Measurements from ENCODE around the gene SREBF2.
"Not testable (repeated sequence)": the region's sequence is repeated elsewhere in the genome, so short reads cannot be mapped to it uniquely, and the experiment has no call there.

Gene SREBF2

DNA sequence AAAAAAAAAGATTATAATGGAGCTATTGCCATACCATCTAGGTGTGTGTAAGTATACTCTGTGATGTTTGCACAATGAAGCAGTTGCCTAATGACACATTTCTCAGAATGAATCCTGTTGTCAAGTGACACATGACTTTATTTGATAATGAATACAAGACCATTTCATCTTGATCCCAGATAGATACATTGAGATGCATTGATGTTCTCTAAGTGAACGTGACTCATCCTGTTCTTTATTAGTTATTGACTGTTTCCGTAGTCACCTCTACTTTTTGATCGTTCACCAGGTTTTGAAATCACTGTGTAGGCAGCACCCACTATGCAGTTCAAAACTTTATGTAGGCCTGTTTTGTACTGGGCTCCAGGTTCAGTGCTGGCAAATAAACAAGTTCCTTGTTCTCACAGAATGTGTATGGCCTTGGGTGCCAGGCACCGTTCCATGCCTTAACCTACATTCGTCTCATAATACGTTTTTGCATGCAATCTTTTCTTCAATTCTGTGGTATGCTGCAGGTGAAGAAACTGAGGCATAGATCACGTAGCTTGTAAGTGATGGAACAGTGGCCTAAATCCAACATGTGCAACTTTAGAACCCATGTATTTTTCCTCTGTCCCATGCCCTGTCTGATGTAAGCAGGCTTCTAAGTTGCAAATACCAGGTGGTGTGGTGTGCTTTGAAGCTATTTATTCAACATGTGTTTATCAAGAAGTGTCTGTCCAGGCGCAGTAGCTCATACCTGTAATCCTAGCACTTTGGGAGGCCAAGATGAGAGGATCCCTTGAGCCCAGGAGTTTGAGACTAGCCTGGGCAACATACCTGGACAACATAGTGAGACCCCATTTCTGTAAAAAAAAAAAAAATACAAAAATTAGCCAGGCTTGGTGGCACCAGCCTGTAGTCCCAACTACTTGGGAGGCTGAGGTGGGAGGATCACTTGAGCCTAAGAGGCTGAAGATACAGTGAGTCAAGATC, 10.4 kb downstream of the SREBF2 start:
- no peak for DNase-seq (ENCODE audit: low read depth in 2 of 2)

DNA sequence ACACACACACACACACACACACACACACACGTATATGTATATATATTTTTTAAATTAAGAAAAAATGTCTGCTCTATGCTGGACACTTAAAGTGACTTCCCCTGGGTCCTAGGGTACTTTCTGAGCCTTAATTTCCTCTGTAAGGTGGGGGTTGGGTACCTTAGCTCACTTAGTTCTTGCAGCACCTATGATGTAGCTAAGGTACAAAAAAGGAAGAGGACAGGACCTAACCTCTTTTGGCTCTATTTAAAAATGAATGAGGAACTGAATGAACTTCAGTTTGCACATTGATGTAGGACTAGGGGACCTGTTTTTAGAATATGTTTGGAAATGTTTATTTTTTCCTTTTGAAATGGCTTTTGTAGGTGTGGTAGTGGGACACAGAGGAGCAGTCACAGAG, 11.1 kb downstream of the SREBF2 start:
- no peak for DNase-seq (ENCODE audit: low read depth in 2 of 2)

DNA sequence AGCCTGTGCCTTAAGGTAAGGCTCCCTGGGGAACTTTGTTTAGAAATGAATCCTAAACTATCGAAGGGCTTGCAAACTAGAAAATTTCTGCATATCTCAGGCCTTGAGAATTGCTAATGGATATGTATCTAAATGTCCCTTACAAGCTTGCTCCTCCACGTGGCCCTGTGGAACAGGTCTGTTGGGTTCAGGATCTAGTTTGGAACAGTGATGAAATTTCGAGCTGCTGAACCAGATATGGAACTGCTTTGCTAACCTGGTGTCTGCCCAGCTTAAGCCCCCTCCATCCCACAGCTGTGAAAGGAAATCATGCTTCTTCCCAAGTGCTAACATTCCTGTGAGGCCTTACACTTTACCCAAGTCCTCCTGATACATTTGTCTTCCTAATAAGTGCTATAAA, 11.6 kb downstream of the SREBF2 start:
- no peak for DNase-seq (ENCODE audit: low read depth in 2 of 2)

DNA sequence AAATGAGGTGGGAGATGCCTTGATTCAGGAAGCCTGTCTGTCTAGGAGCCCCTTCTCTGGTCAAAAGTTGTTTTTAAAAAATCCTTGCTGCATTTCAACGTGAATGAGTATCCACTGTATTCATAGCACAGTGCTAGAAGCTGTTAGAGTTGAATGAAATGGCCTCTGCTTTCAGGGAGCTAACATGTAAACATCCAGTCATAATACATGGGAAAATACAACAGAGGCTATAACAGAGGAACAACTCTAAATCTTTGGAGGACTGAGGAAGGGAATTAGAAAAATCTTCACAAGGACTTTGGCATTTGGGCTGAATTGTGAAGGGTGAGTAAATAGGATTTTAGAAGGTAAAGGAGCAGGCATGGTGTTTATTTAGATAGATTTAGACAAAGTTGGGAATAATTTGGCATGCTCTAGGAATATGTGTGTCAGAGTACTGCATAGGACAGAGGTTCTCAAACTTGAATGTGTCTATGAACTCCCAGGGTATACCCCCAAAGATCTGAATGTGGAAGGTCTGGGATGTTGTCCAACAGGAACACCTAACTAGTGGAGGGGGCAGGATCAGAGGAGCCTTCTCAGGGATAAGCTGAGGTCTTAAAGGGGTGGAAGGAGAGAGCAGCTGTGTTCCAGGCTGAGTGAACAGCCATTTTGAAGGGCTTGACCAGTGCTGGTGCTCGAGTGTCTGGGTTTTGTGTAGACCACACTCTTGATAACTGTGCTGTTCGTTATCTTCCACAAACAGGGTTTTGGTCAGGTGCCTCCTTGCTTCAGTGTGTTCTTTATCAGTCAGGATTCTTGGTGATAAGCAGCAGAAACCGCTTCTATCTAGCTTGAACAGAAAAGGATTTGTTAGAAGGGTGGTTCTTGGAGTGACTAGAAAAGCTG, 12.7 kb downstream of the SREBF2 start:
- no peak for DNase-seq (ENCODE audit: low read depth in 2 of 2)

DNA sequence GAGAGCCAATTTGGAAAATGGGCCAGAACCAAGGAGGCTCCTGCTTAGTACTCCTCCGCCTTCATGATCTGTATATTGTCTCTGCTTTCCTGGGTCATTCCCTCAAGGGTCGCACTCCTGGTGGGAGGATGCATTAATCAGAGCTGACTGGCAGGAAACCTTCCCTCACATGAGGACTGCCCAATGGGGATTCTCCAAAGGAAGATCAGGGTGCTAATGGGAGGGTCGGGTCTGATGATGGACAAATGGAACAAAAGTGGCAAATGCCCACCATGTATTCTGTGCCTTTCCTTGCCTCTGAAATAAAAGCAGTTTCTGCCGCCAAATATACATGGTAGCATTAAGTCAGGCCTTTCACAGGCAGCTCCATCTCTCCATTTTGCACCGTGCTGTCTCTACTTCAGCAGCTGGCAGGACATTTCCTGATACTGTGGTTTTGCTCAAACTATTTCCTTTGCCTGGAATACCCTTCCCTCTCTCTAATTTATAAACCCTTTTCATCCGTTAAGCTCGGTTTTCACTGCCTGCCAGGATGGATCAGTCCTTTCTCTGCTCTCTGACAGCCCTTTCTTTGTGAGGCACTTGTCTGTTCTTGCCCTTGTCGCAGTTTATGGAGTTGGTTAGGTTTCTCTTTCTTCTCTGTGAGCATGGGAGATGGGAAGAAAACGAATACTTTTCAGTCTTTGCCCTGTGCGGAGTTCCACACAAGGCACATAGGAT, 13.5 kb downstream of the SREBF2 start:
- DNase-seq (ENCODE audit: low read depth in 2 of 2), result no peak

DNA sequence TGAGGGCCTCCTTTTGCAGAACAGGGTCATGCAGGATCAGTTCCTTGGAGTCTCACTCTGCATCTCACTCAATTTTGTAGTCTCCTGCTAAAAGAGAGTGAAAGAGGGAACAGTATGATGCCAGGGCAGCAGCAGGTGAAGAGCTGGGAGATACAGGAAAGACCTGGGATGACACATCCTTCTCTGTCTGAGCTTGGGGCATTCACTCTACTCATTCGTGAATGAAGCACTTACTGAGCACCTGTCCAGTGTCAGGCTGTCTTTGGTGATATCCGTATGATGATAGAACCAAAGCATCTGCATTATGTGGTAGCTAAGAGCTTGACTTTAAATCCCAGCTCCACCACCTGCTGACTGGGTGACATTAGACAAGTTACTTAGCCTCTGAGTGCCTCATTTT, 14.4 kb downstream of the SREBF2 start:
- DNase-seq (ENCODE audit: low read depth in 2 of 2), result no peak

DNA sequence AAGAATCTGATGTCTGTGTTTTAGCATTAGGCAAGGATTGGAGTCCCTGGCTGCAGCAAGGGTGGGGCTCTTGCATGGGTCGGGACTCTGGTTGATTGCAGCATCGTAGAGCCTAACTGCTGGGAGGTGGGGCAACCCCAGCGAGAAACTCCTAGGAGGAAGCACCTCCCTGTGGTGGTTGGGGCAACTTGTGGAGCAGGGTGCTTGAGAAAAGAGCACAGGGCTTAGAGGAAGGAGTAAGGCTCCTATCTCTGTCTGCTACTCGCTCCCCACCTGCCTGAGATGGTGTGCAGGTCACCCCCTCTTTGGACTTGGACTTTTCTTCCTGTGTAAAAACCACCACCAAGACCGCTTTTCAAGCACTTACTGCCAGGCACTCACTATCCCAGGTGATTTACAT, 15.6 kb downstream of the SREBF2 start:
- no peak for DNase-seq (ENCODE audit: low read depth in 2 of 2)

DNA sequence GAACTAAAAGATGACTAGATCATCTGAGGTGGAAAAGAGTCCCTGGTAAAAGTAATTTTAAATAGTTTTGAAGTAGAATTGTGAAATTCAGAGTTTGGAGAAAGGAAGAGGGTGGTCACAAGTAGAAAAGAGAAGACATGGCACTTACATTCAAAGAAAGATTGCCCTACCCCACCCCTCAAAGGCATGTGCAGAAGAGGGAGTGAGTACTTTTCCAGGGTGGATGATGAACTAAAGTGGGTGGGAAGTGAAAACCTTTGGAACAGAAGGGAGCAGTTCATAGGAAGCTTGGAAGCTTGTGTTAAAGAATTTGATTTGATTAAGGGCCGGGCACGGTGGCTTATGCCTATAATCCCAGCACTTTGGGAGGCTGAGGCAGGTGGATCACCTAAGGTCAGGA, 23.6 kb downstream of the SREBF2 start:
- DNase-seq (ENCODE audit: low read depth in 2 of 2), result no peak

DNA sequence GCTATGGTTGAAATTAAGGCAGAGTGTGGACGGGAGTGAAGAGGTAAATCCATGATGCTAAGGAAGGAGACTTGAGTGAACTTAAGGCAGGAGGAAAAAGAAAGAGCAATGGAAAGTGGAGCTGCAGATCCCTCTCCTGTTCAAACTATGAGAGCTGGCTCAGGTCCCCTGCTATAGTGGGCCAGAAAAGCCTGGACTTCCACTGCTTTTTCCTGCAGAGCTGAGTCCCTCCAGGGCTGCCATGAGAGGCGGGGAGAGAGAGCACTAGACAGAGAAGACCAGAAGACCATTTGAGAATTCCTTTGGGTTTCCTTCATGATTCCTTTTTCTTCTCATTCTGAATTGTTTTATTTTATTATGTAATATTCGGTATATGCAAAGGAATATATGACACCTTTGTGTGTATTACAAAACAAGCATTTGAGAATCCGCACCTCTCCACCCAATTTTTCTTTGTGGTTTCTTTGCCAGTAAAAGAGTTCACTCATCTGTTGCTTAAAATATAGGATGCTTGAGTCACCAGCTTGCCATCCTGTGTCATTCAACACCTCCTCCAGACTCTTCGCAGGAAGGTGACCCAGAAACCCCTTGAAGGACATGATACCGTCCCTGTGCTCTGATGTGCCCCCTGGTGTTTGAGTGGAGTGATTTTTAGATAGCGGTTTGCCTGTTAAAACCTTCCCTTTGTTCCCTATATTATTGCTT, 24.4 kb downstream of the SREBF2 start:
- peak; percentile 60 to 82 for DNase-seq (ENCODE audit: low read depth in 2 of 2)

DNA sequence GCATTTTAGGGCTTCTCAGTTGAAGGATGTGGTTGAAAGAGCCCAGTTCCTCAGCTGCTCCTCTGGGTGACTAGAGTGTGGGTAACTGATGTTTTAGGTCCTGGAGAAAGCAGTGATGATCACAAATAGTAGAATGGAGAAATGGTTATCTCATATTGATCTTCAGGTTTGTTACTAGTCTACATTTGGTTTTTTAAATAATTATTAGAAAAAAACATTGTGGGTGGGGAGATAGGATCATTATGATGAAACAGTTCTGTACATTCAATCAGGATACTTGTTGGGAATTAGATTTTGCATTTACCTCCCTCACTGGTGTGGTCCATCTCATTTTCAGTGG, 24.9 kb downstream of the SREBF2 start:
- no peak for DNase-seq (ENCODE audit: low read depth in 2 of 2)

DNA sequence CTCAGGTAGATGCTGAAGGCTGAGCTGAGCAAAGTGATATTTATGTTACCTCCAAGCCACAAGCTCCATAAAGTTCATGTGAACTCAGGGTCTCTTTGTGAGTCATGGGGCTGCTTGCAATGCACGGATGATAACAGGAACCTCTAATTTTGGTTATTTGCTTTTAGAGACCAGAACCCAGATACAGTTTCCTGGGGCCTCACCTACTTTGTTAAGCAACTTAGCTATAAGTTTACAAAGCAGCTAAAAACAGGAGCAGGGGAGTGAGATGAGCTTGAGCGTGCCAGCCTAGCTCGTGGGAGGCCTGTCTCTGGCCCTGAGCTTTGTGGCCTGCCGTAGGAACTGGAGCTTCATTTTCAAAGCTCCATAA, 29.2 kb downstream of the SREBF2 start:
- DNase-seq (ENCODE audit: low read depth in 2 of 2), result peak; percentile 24 to 33

DNA sequence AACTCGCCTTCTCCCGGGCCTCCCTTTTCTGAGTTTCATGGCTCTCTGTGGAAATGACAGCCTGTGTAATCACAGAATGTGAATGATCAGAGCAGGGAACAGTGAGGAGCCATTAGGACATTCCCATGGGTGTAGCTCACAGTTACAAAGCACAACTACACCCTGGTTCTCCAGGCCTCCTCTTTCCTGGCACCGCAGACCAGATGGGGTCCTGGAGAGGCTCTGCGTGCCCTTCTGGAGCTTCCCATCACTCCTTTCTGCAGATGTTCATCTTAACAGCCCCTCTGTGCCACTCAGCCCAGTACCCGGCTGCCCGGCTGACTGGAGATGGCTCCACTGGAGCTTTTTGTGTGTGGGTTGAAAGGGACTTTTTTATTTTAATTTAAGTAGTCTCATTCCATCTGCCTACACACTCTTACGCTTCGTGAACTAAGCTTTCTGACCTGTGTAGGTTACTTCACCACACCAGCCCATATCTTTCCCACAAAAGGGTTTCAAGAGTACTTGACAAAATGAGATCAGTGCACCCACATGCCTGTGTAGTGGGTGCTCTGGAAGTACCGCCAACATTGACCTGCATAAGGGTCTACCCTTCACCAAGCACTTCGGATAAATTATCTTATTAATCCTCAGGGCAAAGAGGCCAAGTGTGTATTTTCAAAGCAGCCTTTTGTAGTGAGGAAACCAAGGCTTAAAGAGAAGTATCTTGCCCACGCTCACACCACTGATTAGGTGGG, 29.8 kb downstream of the SREBF2 start:
- peak; percentile 35 to 47 for DNase-seq (ENCODE audit: low read depth in 2 of 2)

DNA sequence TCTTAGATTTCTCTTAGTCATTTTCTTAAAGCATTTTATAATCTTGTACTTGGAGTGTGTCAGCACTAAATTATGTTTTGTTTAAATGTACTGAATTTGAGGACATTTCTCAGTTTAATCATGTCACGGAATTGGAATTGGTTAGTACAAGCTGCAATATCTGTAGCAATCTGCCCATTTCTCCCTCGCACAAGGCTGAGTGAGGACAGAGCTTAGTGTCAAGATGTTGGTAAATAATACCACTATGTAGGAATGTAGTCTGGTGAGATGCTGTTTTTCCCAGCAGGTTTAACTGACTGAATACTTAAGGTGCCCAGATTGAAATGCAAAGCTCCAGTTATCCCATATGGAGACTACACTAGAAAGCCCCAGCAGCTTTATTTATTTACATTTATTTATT, 30.6 kb downstream of the SREBF2 start:
- no peak for DNase-seq (ENCODE audit: low read depth in 2 of 2)

DNA sequence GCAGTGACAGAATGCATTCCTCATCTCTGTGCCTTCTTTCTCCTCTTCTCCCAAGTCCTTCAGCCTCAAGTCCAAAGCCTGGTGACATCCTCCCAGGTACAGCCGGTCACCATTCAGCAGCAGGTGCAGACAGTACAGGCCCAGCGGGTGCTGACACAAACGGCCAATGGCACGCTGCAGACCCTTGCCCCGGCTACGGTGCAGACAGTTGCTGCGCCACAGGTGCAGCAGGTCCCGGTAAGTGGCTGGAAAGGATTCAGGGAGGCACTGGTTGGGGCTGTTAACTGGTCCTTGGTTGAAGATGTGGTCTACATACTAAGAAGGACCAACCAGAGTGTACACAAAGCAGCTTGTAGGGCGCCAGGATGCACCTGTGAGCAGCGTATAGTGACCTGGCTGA, 35.7 kb downstream of the SREBF2 start:
- DNase-seq (ENCODE audit: low read depth in 2 of 2), result no peak

DNA sequence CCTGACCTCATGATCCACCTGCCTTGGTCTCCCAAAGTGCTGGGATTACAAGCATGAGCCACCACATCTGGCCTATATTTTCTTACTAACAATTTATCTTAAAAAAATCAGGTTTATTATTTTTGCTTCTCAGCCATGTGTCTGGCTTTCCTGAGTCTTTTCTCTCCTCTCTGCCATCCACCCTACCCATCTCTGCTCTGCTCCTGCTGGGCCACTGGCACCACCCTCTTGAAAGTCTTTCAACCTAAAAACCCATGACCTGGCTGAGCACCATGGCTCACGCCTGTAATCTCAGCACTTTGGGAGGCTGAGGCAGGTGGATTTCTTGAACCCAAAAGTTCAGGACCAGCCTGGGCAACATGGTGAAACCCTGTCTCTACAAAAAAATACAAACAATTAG, 37.2 kb downstream of the SREBF2 start:
- DNase-seq (ENCODE audit: low read depth in 2 of 2), result not testable (repeated sequence)

DNA sequence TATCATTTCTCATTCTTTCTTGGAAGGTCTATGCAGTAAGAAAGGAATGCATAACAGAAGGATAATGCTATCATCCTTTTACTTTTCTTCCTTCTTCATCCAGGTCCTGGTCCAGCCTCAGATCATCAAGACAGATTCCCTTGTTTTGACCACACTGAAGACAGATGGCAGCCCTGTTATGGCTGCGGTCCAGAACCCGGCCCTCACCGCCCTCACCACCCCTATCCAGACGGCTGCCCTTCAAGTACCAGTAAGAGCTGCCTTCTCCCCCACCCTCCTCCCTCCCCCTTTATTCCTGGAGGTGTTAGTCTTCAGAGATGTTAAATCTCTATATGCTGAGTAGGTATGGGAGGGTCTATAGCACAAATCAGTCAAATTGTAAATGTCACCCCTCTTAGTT, 37.9 kb downstream of the SREBF2 start:
- no peak for DNase-seq (ENCODE audit: low read depth in 2 of 2)

DNA sequence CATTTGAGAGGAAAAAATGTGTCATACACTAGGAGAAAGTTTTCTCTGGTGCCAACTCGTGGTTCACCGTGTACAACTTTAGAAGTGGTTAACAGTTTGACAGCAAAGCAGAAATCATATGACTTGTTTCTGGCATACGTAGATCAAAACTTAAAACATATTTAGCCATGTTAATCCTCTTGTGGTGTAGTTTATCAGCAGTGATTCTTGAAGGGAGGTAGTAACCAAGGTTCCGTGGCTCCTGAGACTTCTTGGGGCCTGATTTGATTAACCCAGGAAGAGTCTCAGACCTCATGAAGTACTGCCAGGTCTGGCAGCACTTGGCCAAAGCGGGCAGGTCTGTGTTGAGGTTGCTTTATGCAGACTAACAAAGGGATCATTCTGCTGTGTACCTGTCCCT, 40.5 kb downstream of the SREBF2 start:
- peak; percentile 15 to 20 for DNase-seq (ENCODE audit: low read depth in 2 of 2)

DNA sequence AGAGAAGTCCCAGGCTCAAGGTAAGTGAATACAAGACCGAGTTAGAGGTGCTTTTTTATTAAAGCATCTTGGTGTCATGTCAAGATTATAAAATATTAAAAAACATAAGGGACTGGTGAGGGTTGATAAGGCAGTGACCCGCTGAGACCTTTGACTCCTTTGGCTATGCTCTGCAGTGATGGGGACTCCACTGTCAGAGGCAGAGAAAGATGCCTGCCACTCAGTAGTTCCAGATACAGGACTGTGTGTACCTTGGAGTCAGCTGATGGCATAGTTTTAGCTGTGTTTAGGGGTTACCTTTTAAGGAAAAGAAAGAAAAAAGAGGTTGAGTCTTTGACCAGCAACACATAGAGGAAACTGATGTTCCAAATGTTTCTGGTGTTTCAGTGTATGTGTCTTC, 41.2 kb downstream of the SREBF2 start:
- no peak for DNase-seq (ENCODE audit: low read depth in 2 of 2)

DNA sequence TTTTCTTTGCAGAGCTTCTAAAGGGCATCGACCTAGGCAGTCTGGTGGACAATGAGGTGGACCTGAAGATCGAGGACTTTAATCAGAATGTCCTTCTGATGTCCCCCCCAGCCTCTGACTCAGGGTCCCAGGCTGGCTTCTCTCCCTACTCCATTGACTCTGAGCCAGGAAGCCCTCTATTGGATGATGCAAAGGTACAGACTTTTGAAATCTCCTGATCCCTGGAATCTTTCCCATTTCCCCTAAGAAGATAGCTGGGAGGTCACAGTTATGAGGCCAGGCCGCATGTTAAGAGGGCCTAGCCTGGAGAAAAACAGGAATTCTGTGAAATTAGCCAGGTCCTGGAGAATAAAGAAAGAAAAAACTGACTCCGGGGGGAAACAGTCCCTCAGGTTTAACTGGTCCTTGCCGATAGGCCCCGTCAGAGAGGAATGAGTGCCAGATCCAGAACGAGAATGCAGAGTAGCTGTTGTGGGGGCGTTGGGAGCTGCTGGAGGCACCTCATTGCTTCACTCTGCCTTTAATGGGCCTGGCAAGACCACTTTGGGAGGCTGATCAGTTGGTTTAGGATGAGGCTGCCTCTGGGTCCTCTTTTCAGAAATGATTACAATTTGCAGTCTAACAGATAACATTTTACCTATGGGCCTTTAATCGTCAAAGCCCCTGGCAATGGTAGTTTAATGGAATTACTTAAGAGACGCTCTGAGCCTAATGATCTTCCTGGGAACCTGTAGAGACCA, 42.8 kb downstream of the SREBF2 start:
- DNase-seq (ENCODE audit: low read depth in 2 of 2), result no peak

DNA sequence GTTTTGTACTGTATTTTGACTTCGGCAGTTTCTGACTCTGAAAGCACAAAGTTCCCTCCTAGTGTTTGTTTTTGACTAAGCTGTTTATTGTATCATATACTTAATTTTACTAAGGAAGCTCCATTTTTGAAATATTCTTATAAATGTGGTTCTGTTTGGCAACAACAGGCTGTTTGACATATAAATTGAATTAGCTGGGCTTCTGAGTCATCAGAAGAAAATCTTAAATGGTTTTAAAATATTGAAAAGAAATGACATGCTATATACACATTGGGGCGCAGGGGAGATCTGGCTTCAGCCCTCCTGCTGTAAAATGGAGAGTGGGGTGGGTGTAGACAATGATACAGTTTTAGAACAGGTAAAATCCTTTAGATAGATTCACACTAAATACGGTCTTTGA, 43.4 kb downstream of the SREBF2 start:
- DNase-seq (ENCODE audit: low read depth in 2 of 2), result no peak
